Erythroblast (primary cell): ENCODE data around the gene SIL1.

Experiments
- GATA1 ChIP-seq: IDR thresholded peaks from 2 replicates; pipeline ENCODE4 v1.6.1; 2011; ENCODE audit warnings: low read depth, mild to moderate bottlenecking, control low read depth, low read length, moderate library complexity
- POLR2A ChIP-seq: IDR thresholded peaks from 2 replicates; pipeline ENCODE4 v1.6.1; 2011; ENCODE audit warnings: mild to moderate bottlenecking, low read length

DNA sequence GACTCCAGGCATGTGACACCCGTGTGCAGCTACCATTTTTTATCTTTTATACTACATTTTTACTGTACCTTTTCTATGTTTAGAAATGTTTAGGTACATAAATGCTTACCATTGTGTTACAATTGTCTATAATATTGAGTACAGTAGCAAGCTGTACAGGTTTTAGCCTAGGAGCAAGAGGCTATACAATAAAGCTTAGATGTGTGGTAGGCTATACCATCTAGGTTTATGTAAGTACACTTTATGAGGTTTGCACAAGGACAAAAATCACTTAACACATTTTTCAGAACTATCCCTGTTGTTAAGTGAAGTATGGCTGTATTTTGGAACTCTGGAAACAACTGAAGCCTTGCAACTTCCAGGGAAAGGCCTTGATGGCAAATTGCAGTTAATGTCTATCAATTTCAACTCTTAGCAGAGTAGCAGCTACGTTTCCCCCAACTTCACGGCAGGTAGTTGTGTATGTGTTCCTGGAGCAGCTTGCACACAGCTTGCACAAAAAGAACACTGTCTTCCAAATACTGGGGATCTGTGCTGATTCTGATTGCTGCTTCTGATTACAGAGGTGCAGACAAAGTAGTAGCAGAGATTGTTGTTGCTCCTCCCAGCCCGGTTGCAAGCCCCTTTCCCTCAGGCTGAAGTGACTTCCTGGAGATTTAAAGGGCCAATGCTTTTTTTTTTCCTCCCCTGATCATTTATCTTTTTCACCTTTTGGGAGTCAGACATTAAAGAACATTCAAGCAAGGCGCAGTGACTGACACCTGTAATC, 30.0 kb downstream of the SIL1 start:
- TF ChIP-seq POLR2A (no peak), GATA1 (no peak)
